ENCODE measurements around the gene AP2S1.
"Not testable (repeated sequence)": the region's sequence is repeated elsewhere in the genome, so short reads cannot be mapped to it uniquely, and the experiment has no call there.

The AP2S1 gene

DNA sequence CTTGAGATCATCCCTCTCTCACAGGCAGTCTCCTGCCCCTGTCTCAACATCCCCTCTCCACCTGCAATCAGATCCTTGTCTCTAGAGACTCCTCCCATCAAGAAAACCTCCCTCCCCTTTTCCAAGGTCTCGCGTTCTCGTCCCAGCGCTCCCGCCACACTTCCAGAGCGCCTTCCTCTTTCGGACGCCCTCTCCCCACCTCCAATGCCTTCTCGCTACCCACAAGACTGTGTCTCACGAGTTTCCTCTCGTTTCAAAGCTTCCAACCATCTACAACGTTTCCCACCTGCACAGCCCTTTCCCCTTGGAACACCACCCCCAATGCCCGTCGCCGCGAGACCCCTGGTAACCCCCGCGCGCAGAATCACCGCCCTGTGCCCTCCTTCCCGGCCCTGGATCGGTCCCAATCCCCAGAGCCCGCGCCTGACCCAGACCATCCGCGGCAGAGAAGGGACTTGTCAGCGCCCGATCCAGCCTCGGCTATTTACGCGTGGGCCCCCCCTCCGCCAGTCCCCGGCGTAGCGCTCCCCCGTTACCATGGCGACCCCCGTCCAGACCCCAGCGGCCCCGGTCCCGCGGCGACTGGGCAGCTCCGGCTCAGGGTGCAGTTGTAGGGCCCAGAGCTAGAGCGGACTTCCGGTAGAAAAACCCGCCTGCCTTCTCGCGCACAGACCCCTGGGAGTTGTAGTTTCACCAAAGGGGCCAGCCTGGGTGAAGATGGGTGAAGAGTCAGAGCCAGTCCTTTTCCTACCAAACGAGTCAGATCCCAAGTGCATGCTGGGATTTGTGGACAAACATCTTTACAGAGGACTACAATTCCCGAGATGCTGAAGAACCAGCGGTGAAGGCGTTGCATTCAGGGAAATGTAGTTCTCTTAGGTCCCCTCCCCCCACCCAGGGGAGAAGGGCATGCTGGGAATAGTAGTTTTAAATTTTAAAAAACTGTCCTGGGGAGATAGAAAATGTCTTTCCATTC lies at the start of gene AP2S1:
TSS of gene AP2S1 (minus strand) at position 619 of the 976 bp plus-strand sequence. CDS start at position 539, 80 bp downstream.
- DNase-seq (ENCODE audit: low spot score) = peak; percentile 93

DNA sequence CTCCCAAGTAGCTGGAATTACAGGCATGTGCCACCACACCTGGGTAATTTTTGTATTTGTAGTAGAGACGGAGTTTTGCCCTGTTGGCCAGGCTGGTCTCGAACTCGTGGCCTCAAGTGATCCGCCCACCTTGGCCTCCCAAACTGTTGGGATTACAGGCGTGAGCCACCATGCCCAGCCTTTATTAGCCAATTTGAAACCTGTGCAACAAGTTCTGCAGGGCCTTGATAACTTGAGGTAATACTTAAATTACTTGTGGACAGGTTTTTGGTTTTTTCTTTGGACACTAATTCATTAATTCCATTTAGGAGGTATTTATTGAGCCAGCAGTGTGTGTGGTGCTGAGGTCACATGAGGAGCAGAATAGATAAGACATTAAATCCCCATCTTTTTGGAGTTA lies 49.7 kb upstream of the AP2S1 start:
- no peak for DNase-seq (ENCODE audit: low spot score)

DNA sequence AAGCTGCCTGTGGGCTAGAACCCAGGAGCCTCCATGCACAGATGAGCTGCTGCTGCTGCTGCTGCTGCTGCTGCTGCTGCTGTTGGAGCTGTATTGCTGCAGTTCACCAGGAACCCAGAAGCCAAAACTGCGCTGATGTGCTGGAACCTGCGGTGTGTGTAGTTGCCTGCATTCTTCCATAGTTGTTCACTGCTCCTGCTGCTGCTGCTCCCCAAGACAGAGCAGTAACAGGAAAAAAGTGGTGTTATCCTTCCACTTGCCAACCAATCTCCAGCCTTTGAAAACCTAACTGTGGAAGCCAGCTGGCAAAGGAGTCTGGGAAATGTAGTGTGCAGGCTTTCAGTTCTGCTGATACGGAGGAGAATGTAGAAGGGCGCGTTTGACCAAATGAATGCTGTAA lies 48.1 kb upstream of the AP2S1 start:
- peak; percentile 44 for DNase-seq (ENCODE audit: low spot score)

DNA sequence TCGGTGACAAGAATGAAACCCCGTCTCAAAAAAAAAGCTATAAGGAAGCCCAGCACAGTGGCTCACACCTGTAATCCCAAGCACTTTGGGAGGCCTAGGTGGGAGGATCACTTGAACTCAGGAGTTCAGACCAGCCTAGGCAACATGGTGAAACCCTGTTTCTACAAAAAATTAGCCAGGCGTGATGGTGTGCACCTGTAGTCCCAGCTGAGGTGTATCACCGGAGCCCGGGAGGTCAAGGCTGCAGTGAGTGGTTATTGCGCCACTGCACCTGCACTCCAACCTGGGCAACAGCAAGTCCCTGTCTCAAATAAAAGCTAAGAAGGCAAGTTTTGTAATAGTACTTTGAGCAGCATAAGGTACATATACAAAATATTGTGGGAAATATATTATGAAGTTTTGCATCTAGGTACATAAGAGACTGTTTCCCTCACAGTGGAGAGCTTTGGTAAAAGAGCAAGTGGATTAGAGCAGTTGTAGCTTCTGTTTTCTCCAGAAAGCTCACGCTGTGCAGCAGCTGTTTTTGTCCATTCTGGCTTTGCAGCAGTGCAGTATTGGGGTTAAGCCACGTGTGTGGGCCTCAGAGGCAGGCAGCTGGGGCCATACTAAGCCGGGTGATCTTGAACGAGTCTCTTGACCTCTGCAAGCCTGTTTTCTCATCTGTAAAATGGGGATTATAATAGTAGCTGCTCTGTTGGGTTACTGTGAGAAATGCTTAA lies 45.6 kb upstream of the AP2S1 start:
- no peak for DNase-seq (ENCODE audit: low spot score)

DNA sequence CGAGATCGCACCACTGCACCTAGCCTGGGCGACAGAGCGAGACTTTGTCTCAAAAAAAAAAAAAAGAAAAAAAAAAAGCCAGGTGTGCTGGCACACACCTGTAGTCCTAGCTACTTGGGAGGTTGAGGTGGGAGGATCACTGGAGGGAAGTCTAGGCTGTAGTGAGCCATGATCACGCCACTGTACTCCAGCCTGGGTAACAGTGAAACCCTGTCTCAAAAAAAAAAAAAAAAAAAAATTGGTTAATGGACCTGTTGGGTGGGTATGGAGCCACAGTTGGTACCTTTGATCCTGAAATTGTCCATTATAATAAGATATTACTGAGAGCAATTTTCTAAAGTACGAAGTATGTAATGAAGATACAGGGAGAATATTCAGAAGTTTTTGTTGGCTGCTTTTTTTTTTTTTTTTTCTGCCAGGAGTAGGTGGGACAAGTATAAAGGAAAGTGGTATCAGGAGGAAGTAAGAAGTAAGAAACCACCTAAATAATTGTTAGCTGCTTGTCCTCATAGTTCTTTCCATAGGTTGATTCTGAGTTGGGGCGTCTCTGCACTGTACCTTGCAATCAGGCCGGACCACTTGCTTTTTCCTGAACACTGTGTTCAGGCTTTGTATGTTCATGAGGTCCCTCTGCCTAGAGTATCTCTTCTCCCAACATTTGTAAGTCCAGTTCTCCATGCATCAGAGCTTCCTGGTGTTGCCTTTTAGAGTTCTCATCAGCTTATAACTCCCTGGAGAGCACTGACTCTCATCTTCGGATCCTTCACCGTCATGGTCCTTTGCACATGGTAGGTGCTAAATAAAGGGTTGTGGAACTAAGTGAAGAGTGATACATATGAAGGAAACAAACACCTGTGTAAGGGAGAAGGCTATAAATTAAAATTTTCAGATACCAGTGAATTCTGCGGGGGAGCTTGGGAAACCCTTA lies 41.9 kb upstream of the AP2S1 start:
- no peak for DNase-seq (ENCODE audit: low spot score)

- peak; percentile 87 for DNase-seq (ENCODE audit: low spot score)
These were observed 40.0 kb upstream of the AP2S1 start for GRCh38 chr19:46890423-46891170.

DNA sequence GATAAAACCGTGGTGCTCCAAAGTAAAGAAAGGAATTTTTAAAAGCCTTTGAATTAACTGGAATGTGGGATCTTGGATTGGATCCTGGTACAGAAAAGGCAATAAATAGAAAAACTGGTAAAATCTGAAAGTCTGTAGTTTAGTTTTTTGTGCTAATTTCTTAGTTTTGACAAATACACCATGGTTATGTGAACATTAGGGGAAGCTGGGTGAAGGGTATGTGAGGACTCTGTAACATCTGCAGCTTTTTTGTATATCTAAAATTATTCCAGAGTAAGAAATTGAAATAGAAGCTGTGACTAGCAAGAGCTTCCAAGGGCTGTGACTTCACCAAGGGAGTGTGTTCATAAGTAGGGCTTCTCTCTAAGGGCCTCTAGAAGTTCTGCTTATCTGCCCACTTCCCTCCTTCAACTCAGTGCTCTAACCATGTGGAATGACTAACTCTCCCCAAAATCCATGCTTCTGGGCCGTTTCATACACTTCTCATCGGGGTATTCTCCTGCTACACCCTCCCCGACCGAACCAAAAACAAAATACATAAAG lies 36.7 kb upstream of the AP2S1 start:
- DNase-seq (ENCODE audit: low spot score) = no peak

GRCh38 chr19:46886546-46887239 lies 36.0 kb upstream of the AP2S1 start:
- no peak for DNase-seq (ENCODE audit: low spot score)

GRCh38 chr19:46885411-46885810 lies 34.8 kb upstream of the AP2S1 start:
- no peak for DNase-seq (ENCODE audit: low spot score)

GRCh38 chr19:46882751-46883150 lies 32.1 kb upstream of the AP2S1 start:
- not testable (repeated sequence) for DNase-seq (ENCODE audit: low spot score)

DNA sequence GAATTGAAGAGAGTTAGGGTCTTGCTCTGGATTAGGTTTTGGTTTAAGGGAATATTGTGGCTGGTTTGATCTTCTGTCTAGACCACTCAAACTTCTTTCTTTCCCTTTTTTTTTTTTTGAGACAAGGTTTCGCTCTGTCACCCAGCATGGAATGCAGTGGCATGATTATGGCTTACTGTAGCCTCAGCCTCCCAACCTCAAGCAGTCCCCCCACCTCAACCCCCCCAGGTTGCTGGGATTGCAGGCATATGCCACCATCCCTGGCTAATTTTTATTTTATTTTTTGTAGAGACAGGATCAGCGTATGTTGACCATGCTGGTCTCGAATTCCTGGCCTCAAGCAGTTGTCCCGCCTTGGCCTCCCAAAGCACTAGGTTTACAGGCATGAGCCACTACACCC lies 31.4 kb upstream of the AP2S1 start:
- DNase-seq (ENCODE audit: low spot score) = no peak

DNA sequence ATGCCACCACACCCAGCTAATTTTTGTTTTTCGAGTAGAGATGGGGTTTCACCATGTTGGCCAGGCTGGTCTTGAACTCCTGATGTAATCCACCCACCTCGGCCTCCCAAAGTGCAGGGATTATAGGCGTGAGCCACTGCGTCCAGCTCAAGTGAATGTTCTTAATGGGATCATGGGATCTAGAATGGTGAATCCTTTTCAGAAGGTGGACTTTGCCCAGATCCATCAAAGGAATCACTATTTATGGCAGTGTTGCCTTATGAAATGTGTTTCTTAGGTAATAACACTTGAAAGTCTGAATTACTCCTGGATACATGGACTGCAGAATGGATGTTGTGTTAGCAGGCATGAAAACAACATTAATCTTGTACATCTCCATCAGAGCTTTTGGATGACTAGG lies 30.4 kb upstream of the AP2S1 start:
- no peak for DNase-seq (ENCODE audit: low spot score)

DNA sequence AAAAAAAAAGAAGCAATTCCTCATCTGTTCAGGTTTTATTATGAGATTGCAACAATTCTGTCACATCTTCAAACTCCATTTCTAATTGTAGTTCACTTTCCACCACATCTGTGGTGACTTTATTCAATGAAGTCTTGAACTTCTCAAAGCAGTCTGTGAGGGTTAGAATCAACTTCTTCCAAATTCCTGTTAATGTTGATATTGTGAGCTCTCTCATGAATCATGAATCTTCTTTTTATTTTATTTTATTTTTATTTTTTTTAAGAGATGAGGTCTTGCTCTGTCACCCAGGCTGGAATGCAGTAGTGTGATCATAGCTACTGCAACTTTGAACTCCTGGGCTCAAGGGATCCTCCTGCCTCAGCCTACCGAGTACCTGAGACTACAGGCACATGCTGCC lies 29.8 kb upstream of the AP2S1 start:
- no peak for DNase-seq (ENCODE audit: low spot score)

GRCh38 chr19:46878613-46879375 lies 28.1 kb upstream of the AP2S1 start:
- peak; percentile 43 for DNase-seq (ENCODE audit: low spot score)

DNA sequence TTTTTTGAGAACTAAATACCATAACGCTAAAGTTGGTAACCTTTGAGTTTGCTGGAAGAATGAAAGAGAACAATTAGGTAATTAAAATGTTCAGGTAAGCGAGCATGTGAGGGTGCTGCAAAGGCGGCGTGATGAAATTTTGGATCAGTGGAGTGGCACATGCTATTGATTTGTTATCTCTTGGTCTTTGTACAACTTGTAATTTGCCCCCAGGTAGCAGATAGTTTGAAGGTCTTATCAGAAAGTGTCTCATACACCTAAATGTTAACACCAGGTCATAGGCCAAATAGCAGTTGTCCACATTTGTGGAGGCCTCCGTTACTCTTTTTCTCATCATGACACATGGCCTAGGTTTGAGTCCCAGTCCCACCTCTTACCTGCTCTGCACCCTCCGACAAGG lies 25.0 kb upstream of the AP2S1 start:
- DNase-seq (ENCODE audit: low spot score) = no peak

GRCh38 chr19:46875234-46875633 lies 24.6 kb upstream of the AP2S1 start:
- DNase-seq (ENCODE audit: low spot score) = no peak

GRCh38 chr19:46872967-46873366 lies 22.3 kb upstream of the AP2S1 start:
- no peak for DNase-seq (ENCODE audit: low spot score)

DNA sequence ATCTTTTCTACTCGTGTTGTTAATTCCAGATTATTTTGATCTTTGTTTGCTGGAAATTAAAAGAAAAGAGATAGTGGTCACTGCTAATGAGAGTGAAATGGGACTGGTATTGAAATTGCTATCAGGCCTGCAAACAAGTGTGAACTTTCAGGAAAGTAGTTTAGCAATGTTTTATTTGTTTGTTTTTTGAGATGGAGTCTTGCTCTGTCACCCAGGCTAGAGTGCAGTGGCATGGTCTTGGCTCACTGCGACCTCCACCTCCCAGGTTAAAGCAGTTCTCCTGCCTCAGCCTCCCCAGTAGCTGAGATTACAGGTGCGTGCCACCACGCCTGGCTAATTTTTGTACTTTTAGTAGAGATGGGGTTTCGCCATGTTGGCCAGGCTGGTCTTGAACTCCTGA lies 20.5 kb upstream of the AP2S1 start:
- DNase-seq (ENCODE audit: low spot score) = not testable (repeated sequence)

DNA sequence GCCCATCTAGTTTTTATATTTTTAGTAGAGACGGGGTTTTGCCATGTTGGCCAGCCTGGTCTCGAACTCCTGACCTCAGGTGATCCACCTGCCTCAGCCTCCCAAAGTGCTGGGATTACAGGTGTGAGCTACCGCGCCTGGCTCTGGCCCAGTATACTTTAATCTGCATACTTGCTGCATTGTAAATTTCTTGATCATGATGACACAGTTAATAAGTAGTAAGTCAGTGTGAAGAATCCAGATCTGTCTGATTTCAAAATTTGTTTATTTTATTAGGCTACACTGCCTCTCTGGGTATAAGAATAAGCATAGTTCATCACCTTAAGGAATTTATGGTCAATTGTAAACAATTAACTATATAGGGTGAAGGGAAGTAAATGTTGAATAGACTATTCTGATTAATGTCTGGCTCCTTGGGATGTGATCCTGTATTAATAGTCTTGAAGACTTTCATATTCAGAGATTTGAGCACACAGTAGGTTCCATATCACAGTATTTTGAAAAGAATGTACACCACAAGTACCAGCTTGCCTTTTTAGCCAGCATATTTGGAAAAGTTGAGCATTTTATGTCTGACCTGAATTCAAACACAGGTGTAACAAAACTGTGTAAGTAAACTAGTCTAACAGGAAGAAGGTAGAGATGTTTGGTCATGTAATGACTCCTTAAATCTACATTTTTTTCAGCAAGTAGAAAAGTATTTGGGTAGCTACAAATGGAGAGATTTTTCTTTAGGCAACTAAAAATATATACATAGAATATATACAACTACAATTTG lies 17.6 kb upstream of the AP2S1 start:
- DNase-seq (ENCODE audit: low spot score) = no peak

Data from AG20443 (cell line).